Endothelial cell (in vitro differentiated cells): ENCODE results near the gene HOXB8. TPM values are rescaled to one million over a fixed set of nuclear protein-coding genes. Genes with fewer than 3 reads are reported as not detected.

Source experiments
- DNase-seq: peaks from one replicate; pipeline ENCODE4 v3.0.0; 2021; ENCODE audit warnings: low spot score
- H3K27ac Mint-ChIP-seq: one replicate; pipeline ENCODE4 v1.8.0; 2021; ENCODE audit warnings: mixed read lengths, inconsistent platforms; ENCODE audit not compliant: unreplicated experiment
- H3K27me3 Mint-ChIP-seq: one replicate; pipeline ENCODE4 v1.8.0; 2021; ENCODE audit warnings: mild to moderate bottlenecking, moderate library complexity, mixed read lengths, inconsistent platforms; ENCODE audit not compliant: unreplicated experiment
- H3K36me3 Mint-ChIP-seq: one replicate; pipeline ENCODE4 v1.8.0; 2021; ENCODE audit warnings: mild to moderate bottlenecking, low read depth, mixed read lengths, inconsistent platforms; ENCODE audit not compliant: unreplicated experiment
- H3K4me1 Mint-ChIP-seq: one replicate; pipeline ENCODE4 v1.8.0; 2021; ENCODE audit warnings: mild to moderate bottlenecking, mixed read lengths, inconsistent platforms; ENCODE audit not compliant: unreplicated experiment
- H3K4me3 Mint-ChIP-seq: one replicate; pipeline ENCODE4 v1.8.0; 2021; ENCODE audit warnings: mild to moderate bottlenecking, mixed read lengths, inconsistent platforms; ENCODE audit not compliant: unreplicated experiment
- H3K9me3 Mint-ChIP-seq: one replicate; pipeline ENCODE4 v1.8.0; 2021; ENCODE audit warnings: mixed read lengths, inconsistent platforms; ENCODE audit not compliant: unreplicated experiment
- long read RNA-seq: library from polyadenylated mRNA; unstranded; transcript quantifications from one replicate; pipeline ENCODE4 v2.0.0, GENCODE V29; 2020; ENCODE audit not compliant: unreplicated experiment
- total RNA-seq: library from RNA; stranded (reverse); fragmentation: NEBNext Ultra II Directional; extraction: Animal tissue kit (Norgen Biotek cat#: 25700); gene quantifications from one replicate; pipeline ENCODE4 v1.2.1, GENCODE V29; 2021; ENCODE audit not compliant: unreplicated experiment
- TF ChIP-seq, protein P1 (sequence below): fragments of 200-600 bp; sonication (generic); IDR thresholded peaks from one replicate; pipeline ENCODE4 v1.5.0; 2021; ENCODE audit warnings: antibody characterized with exemption; ENCODE audit not compliant: unreplicated experiment

HOXB8 gene
- total RNA-seq = 0.15 TPM
- long read RNA-seq = 0 reads

- Mint-ChIP-seq H3K9me3 (no peaks in the 10 kb centered on the region), H3K27ac (no peak within 1 kb of the TSS), H3K27me3 (peaks cover 34% of the 10 kb centered on the region), H3K4me3 (no peak within 1 kb of the TSS), H3K36me3 (no peaks in the 10 kb centered on the region), H3K4me1 (peaks cover 34% of the 10 kb centered on the region)
- no peak for DNase-seq
- TF ChIP-seq, protein P1, sequence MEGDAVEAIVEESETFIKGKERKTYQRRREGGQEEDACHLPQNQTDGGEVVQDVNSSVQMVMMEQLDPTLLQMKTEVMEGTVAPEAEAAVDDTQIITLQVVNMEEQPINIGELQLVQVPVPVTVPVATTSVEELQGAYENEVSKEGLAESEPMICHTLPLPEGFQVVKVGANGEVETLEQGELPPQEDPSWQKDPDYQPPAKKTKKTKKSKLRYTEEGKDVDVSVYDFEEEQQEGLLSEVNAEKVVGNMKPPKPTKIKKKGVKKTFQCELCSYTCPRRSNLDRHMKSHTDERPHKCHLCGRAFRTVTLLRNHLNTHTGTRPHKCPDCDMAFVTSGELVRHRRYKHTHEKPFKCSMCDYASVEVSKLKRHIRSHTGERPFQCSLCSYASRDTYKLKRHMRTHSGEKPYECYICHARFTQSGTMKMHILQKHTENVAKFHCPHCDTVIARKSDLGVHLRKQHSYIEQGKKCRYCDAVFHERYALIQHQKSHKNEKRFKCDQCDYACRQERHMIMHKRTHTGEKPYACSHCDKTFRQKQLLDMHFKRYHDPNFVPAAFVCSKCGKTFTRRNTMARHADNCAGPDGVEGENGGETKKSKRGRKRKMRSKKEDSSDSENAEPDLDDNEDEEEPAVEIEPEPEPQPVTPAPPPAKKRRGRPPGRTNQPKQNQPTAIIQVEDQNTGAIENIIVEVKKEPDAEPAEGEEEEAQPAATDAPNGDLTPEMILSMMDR = no peak
Measured at GRCh38 chr17:48615047-48615962, at the start of gene HOXB8. Gene HOXB8 (minus strand): TSS chr17:48615292. CDS start chr17:48614704, 588 bp downstream.

DNA sequence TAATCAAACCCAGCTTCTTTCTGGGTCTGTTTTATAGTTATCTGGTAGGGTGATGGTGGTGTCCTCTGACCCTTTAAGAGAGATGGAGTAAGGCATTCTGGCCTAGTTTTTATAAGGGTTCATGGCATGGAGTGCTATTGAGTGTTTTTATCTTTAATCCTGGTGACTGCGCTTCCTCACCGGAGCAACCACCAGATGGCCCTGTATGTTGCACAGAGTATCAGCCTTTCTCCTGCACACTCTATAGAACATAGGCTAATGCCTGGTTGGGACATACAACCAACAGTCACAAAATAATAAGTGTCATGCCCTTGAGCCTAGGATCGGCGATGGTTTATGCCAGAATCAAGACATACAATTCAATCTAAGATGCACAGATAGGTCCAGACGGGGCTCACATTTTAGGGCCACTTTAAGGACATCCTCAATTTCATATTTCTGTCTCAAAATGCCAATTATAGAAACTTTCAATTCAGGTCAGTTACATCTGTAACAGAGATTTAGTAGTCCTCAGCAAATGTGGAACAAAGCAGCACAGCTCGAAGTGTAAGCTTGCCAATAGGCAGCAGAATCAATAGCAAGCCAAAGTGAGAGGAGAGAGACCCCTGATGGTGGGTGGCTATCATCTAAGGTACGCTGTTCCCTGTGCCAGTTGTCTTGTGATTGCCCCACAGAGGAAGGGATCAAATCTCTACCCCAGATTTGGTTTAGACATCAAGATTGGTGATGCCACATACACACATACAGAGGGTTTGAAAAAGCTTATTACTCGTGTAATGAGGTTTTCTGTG, 48.2 kb upstream of the HOXB8 start:
- Mint-ChIP-seq H3K9me3 (no peaks in the 10 kb centered on the region), H3K36me3 (no peaks in the 10 kb centered on the region), H3K4me3 (no peak overlapping the region), H3K27me3 (peaks cover 2% of the 10 kb centered on the region), H3K4me1 (no peaks in the 10 kb centered on the region), H3K27ac (no peak overlapping the region)
- TF ChIP-seq, protein P1 = no peak
- DNase-seq = no peak

DNA sequence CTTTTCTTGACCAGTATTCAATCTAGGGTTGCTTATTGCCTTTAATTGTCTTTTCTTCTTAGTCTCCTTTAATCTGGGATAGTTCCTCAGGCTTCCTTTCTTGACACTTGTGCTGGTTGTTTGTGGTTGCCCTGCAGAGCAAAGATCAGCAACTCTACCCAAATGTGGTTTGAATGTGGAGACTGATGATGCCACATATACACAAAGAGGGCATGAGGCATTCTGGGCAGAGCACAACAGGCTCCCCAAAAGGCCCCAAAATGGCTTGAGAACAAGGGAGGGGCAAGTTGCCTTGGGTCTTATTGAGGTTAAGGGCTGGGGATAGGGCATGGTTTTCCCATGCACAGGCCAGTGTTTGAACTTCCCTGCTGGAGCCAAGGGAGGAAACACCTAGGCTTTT, 40.8 kb upstream of the HOXB8 start:
- Mint-ChIP-seq H3K9me3 (no peaks in the 10 kb centered on the region), H3K4me1 (no peaks in the 10 kb centered on the region), H3K4me3 (no peak overlapping the region), H3K27ac (no peak overlapping the region), H3K36me3 (no peaks in the 10 kb centered on the region), H3K27me3 (peaks cover 2% of the 10 kb centered on the region)
- TF ChIP-seq, protein P1 = no peak
- no peak for DNase-seq

- Mint-ChIP-seq H3K9me3 (no peaks in the 10 kb centered on the region), H3K4me1 (peaks cover 2% of the 10 kb centered on the region), H3K4me3 (no peak overlapping the region), H3K27me3 (peaks cover 18% of the 10 kb centered on the region), H3K36me3 (no peaks in the 10 kb centered on the region), H3K27ac (no peak overlapping the region)
- TF ChIP-seq, protein P1 = no peak
- DNase-seq = no peak
Measured at GRCh38 chr17:48649741-48650140, 34.6 kb upstream of the HOXB8 start.

- TF ChIP-seq, protein P1 = no peak
- no peak overlapping the region for H3K27ac Mint-ChIP-seq
- peaks cover 22% of the 10 kb centered on the region for H3K27me3 Mint-ChIP-seq
- peak overlapping the region; percentile 47 for H3K4me3 Mint-ChIP-seq
- peaks cover 2% of the 10 kb centered on the region for H3K4me1 Mint-ChIP-seq
- no peaks in the 10 kb centered on the region for H3K9me3 Mint-ChIP-seq
- no peaks in the 10 kb centered on the region for H3K36me3 Mint-ChIP-seq
- no peak for DNase-seq
Measured at GRCh38 chr17:48647963-48648245, 32.8 kb upstream of the HOXB8 start.
